ENCODE measurements around the gene AKNAD1. TPM values are rescaled to one million over a fixed set of nuclear protein-coding genes. Genes with fewer than 3 reads are reported as not detected.

AKNAD1 gene
- total RNA-seq, 1 experiment from 2014 or later: 0.26 TPM

GRCh38 chr1:108858230-108858950 lies 1.5 kb upstream of the AKNAD1 start:
- no peak for TF ChIP-seq CTCF (IDR thresholded peaks at IDR 0.05)
- TF ChIP-seq POLR2AphosphoS5 (IDR thresholded peaks at IDR 0.05; ENCODE audit: low read depth, low read length): no peak
- no peak for TF ChIP-seq REST (IDR thresholded peaks at IDR 0.05; ENCODE audit: insufficient read depth in 1 of 2, low read depth in 2 of 2, low read length in 1 of 2)
- no peak for TF ChIP-seq TCF7L2 (IDR thresholded peaks at IDR 0.05; ENCODE audit: low read depth, low read length)
- TF ChIP-seq SIN3A (IDR thresholded peaks at IDR 0.05; ENCODE audit: borderline replicate concordance, insufficient read depth, low read depth, low read length): no peak
- POLR2A ChIA-PET: interaction anchor here (0.5 to 0.6 kb wide), 2 partner anchors 24 to 27 kb away, joined by 5 to 10 read pairs; no protein-coding TSS in a partner anchor
- intact Hi-C loops (cut with micrococcal nuclease; ENCODE audit: unreplicated experiment): no loop called here

GRCh38 chr1:108854221-108855019 lies 2.5 kb downstream of the AKNAD1 start:
- no peak for TF ChIP-seq CTCF (IDR thresholded peaks at IDR 0.05)
- no peak for TF ChIP-seq SIN3A (IDR thresholded peaks at IDR 0.05; ENCODE audit: borderline replicate concordance, insufficient read depth, low read depth, low read length)
- TF ChIP-seq TCF7L2 (IDR thresholded peaks at IDR 0.05; ENCODE audit: low read depth, low read length): no peak
- TF ChIP-seq POLR2AphosphoS5 (IDR thresholded peaks at IDR 0.05; ENCODE audit: low read depth, low read length): no peak
- no peak for TF ChIP-seq REST (IDR thresholded peaks at IDR 0.05; ENCODE audit: insufficient read depth in 1 of 2, low read depth in 2 of 2, low read length in 1 of 2)
- H3K4me3 ChIP-seq (ENCODE audit: low read depth in 2 of 2, low read length in 2 of 2): no peak overlapping the region
- ChIA-PET POLR2A (no interaction called here), CTCF (no interaction called here)
- DNase-seq (ENCODE audit: low read depth, low spot score) (no peak), ATAC-seq (no peak)
- H3K27ac ChIP-seq (ENCODE audit: low read length): no peak overlapping the region
- in situ Hi-C loops (cut with HindIII; ENCODE audit: low pct_unique_long_range_greater_than_20kb, low sequenced_read_pairs): no loop called here
- H3K9me3 ChIP-seq (ENCODE audit: control insufficient read depth, insufficient read depth, low read depth, low read length): no peaks in the 10 kb centered on the region
- H3K36me3 ChIP-seq (ENCODE audit: control insufficient read depth, insufficient read depth, low read length): no peaks in the 10 kb centered on the region
- H3K27me3 ChIP-seq (ENCODE audit: control insufficient read depth, insufficient read depth, low read length): no peaks in the 10 kb centered on the region
- no TSS peak for BruUV-seq (replicated peaks)
- intact Hi-C loops (cut with micrococcal nuclease; ENCODE audit: unreplicated experiment): no loop called here
- H3K4me1 ChIP-seq (ENCODE audit: control insufficient read depth, insufficient read depth, low read length): no peaks in the 10 kb centered on the region

More at GRCh38 chr1:108858230-108858950, 1.5 kb upstream of the AKNAD1 start:
- ATAC-seq (no peak), DNase-seq (ENCODE audit: low read depth, low spot score) (no peak)
- no peaks in the 10 kb centered on the region for H3K27me3 ChIP-seq (ENCODE audit: control insufficient read depth, insufficient read depth, low read length)
- no peaks in the 10 kb centered on the region for H3K36me3 ChIP-seq (ENCODE audit: control insufficient read depth, insufficient read depth, low read length)
- BruUV-seq (replicated peaks): no TSS peak
- CTCF ChIA-PET: no interaction called here
- in situ Hi-C loops (cut with HindIII; ENCODE audit: low pct_unique_long_range_greater_than_20kb, low sequenced_read_pairs): no loop called here
- no peak overlapping the region for H3K4me3 ChIP-seq (ENCODE audit: low read depth in 2 of 2, low read length in 2 of 2)
- no peak overlapping the region for H3K27ac ChIP-seq (ENCODE audit: low read length)
- no peaks in the 10 kb centered on the region for H3K9me3 ChIP-seq (ENCODE audit: control insufficient read depth, insufficient read depth, low read depth, low read length)
- H3K4me1 ChIP-seq (ENCODE audit: control insufficient read depth, insufficient read depth, low read length): no peaks in the 10 kb centered on the region

Data from Panc1 (cell line).